Endothelial cell of umbilical vein (primary cell): Measurements from ENCODE around the gene PRMT2. TPM values are rescaled to one million over a fixed set of nuclear protein-coding genes. Genes with fewer than 3 reads are reported as not detected.

Experiments
- BruUV-seq: library from RNA; stranded (reverse); fragments of 400-500 nt; replicated peaks from 2 replicates; lab custom pipeline; 2021; lab: Mats Ljungman, UMichigan
- CTCF ChIA-PET: fragments of 300-600, 350-600 bp; sonication (Branson Sonifier 250); formaldehyde crosslinking; loops from one replicate; lab custom pipeline; 2021; ENCODE audit warnings: antibody characterized with exemption, inconsistent platforms; lab: Charles Lee
- POLR2A ChIA-PET: fragments of 300-600, 350-600 bp; sonication (Branson Sonifier 250); formaldehyde crosslinking; loops from one replicate; lab custom pipeline; 2021; ENCODE audit warnings: antibody characterized with exemption, inconsistent platforms; lab: Charles Lee
- DNase-seq: peaks from one replicate; pipeline ENCODE4 v3.0.0-alpha.2; 2011; ENCODE audit warnings: low read depth, low spot score
- FAIRE-seq: peaks from 2 replicates; lab custom pipeline; 2011; peaks lifted over from hg19 to GRCh38; lab: Jason Lieb, UNC
- H2AFZ ChIP-seq: 2 replicates; pipeline ENCODE4 v1.6.0; 2012; ENCODE audit warnings: low read depth, low read length, control low read depth, inconsistent platforms
- H3K27ac ChIP-seq: 2 replicates; pipeline ENCODE4 v1.5.1; 2011; ENCODE audit warnings: low read depth, mild to moderate bottlenecking, control low read depth, low read length, moderate library complexity; ENCODE audit not compliant: insufficient read depth
- H3K27me3 ChIP-seq, 2 experiments: 2 replicates each; pipeline versions ENCODE4 v1.6.0 to v1.6.1; 2011; ENCODE audit warnings: low read length in 2 of 2, mixed read lengths in 1 of 2; ENCODE audit not compliant: control insufficient read depth in 2 of 2, insufficient read depth in 2 of 2
- H3K36me3 ChIP-seq, 2 experiments: 2 replicates in 1 of 2; 3 replicates in 1 of 2; pipeline ENCODE4 v1.5.1; 2011; ENCODE audit warnings: low read length in 2 of 2, mild to moderate bottlenecking in 1 of 2, moderate library complexity in 1 of 2; ENCODE audit not compliant: control insufficient read depth in 2 of 2, insufficient read depth in 2 of 2; ENCODE audit errors: extremely low read depth in 1 of 2
- H3K4me1 ChIP-seq: 3 replicates; pipeline ENCODE4 v1.5.1; 2011; ENCODE audit warnings: mild to moderate bottlenecking, low read length; ENCODE audit not compliant: control insufficient read depth, insufficient read depth; ENCODE audit errors: extremely low read depth
- H3K4me2 ChIP-seq: 2 replicates; pipeline ENCODE4 v1.6.1; 2011; ENCODE audit warnings: low read length, control low read depth, mixed read lengths; ENCODE audit not compliant: insufficient read depth
- H3K4me3 ChIP-seq, 3 experiments: fragments of 200-600 bp in 1 of 3; sonication (generic), shearing (Covaris generic) in 1 of 3; replicated peaks in 1 of 3; 2 replicates each; pipeline ENCODE4 v1.5.1; 2011 to 2016; ENCODE audit warnings: control low read depth in 3 of 3, low read length in 3 of 3, mild to moderate bottlenecking in 2 of 3, inconsistent platforms in 1 of 3, low read depth in 1 of 3, moderate library complexity in 1 of 3; ENCODE audit not compliant: insufficient read depth in 1 of 3
- H3K79me2 ChIP-seq: 2 replicates; pipeline ENCODE4 v1.6.0; 2012; ENCODE audit warnings: low read length, inconsistent platforms; ENCODE audit not compliant: control insufficient read depth, insufficient read depth
- H3K9ac ChIP-seq: replicated peaks from 2 replicates; pipeline ENCODE3; 2011; ENCODE audit warnings: low read length, control low read depth; ENCODE audit not compliant: insufficient read depth; ENCODE audit errors: extremely low read depth
- H3K9me1 ChIP-seq: replicated peaks from 3 replicates; pipeline ENCODE4 v1.6.0; 2011; ENCODE audit warnings: mild to moderate bottlenecking, low read length; ENCODE audit not compliant: control insufficient read depth, insufficient read depth; ENCODE audit errors: extremely low read depth
- H3K9me3 ChIP-seq: replicated peaks from 2 replicates; pipeline ENCODE4 v1.5.1; 2012; ENCODE audit warnings: low read length, inconsistent platforms; ENCODE audit not compliant: control insufficient read depth, insufficient read depth
- H4K20me1 ChIP-seq: replicated peaks from 2 replicates; pipeline ENCODE3; 2011; ENCODE audit warnings: mild to moderate bottlenecking, low read length; ENCODE audit not compliant: control insufficient read depth, insufficient read depth; ENCODE audit errors: extremely low read depth
- EZH2 ChIP-seq: IDR thresholded peaks from 2 replicates; pipeline ENCODE4 v1.6.1; 2012; ENCODE audit warnings: borderline replicate concordance, low read depth, mild to moderate bottlenecking, moderate library complexity, low read length, inconsistent platforms; ENCODE audit not compliant: severe bottlenecking
- FOS ChIP-seq: IDR thresholded peaks from 2 replicates; pipeline ENCODE4 v1.6.1; 2011; ENCODE audit warnings: mild to moderate bottlenecking, low read length, moderate library complexity, borderline replicate concordance; ENCODE audit not compliant: insufficient read depth
- GATA2 ChIP-seq: IDR thresholded peaks from 2 replicates; pipeline ENCODE4 v1.7.0; 2011; ENCODE audit warnings: low read depth, mild to moderate bottlenecking, moderate library complexity, mixed read lengths, low read length; ENCODE audit not compliant: insufficient read length, insufficient read depth
- JUN ChIP-seq: IDR thresholded peaks from 2 replicates; pipeline ENCODE4 v1.6.1; 2011; ENCODE audit warnings: borderline replicate concordance, low read depth; ENCODE audit not compliant: insufficient read length, insufficient read depth
- MYC ChIP-seq: IDR thresholded peaks from one replicate; pipeline ENCODE4 v1.6.1; 2011; ENCODE audit warnings: mild to moderate bottlenecking, low read depth, low read length
- POLR2A ChIP-seq: IDR thresholded peaks from 2 replicates; pipeline ENCODE4 v1.6.1; 2012; ENCODE audit warnings: low read depth, mild to moderate bottlenecking, control low read depth, low read length
- POLR2AphosphoS5 ChIP-seq: IDR thresholded peaks from 2 replicates; pipeline ENCODE4 v1.6.1; 2012; ENCODE audit warnings: low read depth, mild to moderate bottlenecking, control low read depth, low read length, moderate library complexity; ENCODE audit not compliant: insufficient read depth
- dilution Hi-C: fragments of 300-500 bp; cut with MboI; formaldehyde crosslinking; loops from one replicate; pipeline ENCODE4 v1.15.0; 2019; ENCODE audit warnings: low sequenced_read_pairs; ENCODE audit not compliant: extremely low pct_ligation_motif_present
- intact Hi-C: fragments of 100-400 bp; cut with micrococcal nuclease; formaldehyde crosslinking; loops from one replicate; pipeline ENCODE4 v1.10.0; 2022
- polyA plus RNA-seq, 4 experiments: library from polyadenylated mRNA; depleted of rRNA in 3 of 4; stranded (reverse) in 3 of 4; unstranded in 1 of 4; fragments of >200 nt; gene quantifications; 2 replicates each; pipeline versions ENCODE4 v1.2.1 to v1.2.3, GENCODE V29; 2011 to 2012; ENCODE audit warnings: missing spikeins in 1 of 4
- total RNA-seq: library from RNA; stranded (reverse); gene quantifications from 2 replicates; pipeline ENCODE4 v1.2.3, GENCODE V29; 2021
- TF ChIP-seq, protein P1 (sequence below), 2 donors: IDR thresholded peaks; 1 replicate in 1 of 2; 2 replicates in 1 of 2; pipeline ENCODE4 v1.5.1; 2011; ENCODE audit warnings: low read length in 2 of 2, mild to moderate bottlenecking in 2 of 2, moderate library complexity in 2 of 2, control low read depth in 1 of 2, inconsistent platforms in 1 of 2, low read depth in 1 of 2; ENCODE audit not compliant: insufficient read depth in 1 of 2; ENCODE audit errors: extremely low read depth in 1 of 2
- TF ChIP-seq, protein P2 (sequence below): IDR thresholded peaks from 2 replicates; pipeline ENCODE4 v1.6.1; 2011; ENCODE audit not compliant: insufficient read depth, insufficient read length

The PRMT2 gene
- total and polyA plus RNA-seq, 2 donors (not counting 3 experiments of a cell fraction or from before 2014, with no cell fraction given) = 125 to 193 TPM

DNA sequence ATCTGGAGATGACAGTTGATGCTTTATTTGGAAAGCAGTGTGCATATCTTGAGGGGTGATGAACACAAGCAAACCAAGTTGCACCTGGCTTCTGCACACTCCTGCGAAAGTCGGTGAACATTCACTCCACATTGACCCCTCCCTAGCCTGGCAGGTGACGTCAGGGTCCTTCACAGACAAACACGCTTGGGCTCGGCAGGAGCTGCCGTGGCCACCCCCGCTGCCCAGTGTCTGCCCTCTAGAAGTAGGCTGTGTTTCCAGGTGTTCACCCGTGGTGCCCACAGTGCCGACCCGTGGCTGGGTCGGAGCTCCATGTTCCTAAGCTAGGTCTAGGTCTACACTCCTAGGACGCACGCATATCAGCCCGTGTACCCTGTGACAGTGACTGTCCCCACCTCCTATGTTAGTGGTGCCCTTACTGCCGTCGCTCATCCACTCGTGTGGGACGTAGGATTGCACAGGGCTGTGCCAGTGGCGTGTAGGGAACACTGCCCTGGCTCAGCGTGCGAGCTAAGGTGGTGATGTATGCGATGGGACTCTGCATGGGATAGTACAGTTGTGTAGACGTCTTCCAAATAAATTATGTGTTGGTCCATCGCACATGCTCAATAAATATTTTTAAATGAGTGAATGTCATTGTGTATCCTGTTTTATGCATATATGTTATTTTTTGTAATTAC lies 29.0 kb downstream of the PRMT2 start:
- H4K20me1 ChIP-seq = no peaks in the 10 kb centered on the region
- H2AFZ ChIP-seq = no peak overlapping the region
- intact Hi-C loops = no loop called here
- H3K4me3 ChIP-seq = no peak overlapping the region
- H3K4me2 ChIP-seq = no peak overlapping the region
- FAIRE-seq (no peak), DNase-seq (no peak)
- no peak for TF ChIP-seq GATA2
- TF ChIP-seq, protein P1, sequence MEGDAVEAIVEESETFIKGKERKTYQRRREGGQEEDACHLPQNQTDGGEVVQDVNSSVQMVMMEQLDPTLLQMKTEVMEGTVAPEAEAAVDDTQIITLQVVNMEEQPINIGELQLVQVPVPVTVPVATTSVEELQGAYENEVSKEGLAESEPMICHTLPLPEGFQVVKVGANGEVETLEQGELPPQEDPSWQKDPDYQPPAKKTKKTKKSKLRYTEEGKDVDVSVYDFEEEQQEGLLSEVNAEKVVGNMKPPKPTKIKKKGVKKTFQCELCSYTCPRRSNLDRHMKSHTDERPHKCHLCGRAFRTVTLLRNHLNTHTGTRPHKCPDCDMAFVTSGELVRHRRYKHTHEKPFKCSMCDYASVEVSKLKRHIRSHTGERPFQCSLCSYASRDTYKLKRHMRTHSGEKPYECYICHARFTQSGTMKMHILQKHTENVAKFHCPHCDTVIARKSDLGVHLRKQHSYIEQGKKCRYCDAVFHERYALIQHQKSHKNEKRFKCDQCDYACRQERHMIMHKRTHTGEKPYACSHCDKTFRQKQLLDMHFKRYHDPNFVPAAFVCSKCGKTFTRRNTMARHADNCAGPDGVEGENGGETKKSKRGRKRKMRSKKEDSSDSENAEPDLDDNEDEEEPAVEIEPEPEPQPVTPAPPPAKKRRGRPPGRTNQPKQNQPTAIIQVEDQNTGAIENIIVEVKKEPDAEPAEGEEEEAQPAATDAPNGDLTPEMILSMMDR (IDR thresholded peaks at IDR 0.05; ENCODE audit: extremely low read depth in 1 of 2, insufficient read depth in 1 of 2, low read depth in 1 of 2, low read length in 2 of 2) = no peak
- TF ChIP-seq POLR2AphosphoS5 = no peak
- no peak for TF ChIP-seq FOS
- TF ChIP-seq, protein P2, sequence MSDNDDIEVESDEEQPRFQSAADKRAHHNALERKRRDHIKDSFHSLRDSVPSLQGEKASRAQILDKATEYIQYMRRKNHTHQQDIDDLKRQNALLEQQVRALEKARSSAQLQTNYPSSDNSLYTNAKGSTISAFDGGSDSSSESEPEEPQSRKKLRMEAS = no peak
- TF ChIP-seq MYC = no peak
- no peak for TF ChIP-seq POLR2A
- no peak for TF ChIP-seq EZH2
- TF ChIP-seq JUN = no peak
- no peaks in the 10 kb centered on the region for H3K79me2 ChIP-seq
- peaks cover 0 to 7% of the 10 kb centered on the region in 2 experiments for H3K36me3 ChIP-seq
- ChIA-PET CTCF (interaction anchor here (1.1 kb wide), 1 partner anchor 25 kb away, joined by 3 read pairs; no protein-coding TSS in a partner anchor), POLR2A (no interaction called here)
- H3K9me1 ChIP-seq = no peaks in the 10 kb centered on the region
- no peaks in the 10 kb centered on the region for H3K9me3 ChIP-seq
- dilution Hi-C loops = no loop called here
- no peak overlapping the region for H3K9ac ChIP-seq
- TSS peak; percentile 20 for BruUV-seq
- peaks cover 3 to 11% of the 10 kb centered on the region in 2 experiments for H3K27me3 ChIP-seq
- peaks cover 14% of the 10 kb centered on the region for H3K4me1 ChIP-seq
- no peak overlapping the region for H3K27ac ChIP-seq
